HG02610 (cell line): ENCODE results near the gene TCF15.

Source experiments
- ATAC-seq: cut with Tn5 transposase; IDR thresholded peaks from one replicate; pipeline ENCODE4 v1.9.1; 2021; ENCODE audit warnings: mild to moderate bottlenecking, moderate library complexity; ENCODE audit not compliant: unreplicated experiment

TCF15 gene

DNA sequence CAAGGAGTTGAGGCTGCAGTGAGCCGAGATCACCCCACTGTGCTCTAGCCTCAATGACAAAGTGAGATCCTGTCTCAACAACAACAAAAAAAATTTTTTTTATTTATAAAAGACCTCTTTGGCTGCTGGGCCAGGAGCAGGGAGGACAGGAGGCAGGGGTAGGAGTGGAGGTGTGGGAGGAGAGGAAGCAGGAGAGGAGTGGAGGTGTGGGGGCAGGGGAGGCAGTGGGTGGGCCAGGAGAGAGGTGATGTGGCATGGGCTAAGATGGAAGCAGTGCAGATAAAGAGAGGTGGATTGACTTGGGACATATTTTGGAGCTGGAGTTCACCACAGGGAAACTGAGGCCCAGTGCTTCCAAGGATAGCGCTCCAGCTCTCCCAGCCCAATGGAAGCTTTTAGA is 53.1 kb downstream of the TCF15 start:
- no peak for ATAC-seq

DNA sequence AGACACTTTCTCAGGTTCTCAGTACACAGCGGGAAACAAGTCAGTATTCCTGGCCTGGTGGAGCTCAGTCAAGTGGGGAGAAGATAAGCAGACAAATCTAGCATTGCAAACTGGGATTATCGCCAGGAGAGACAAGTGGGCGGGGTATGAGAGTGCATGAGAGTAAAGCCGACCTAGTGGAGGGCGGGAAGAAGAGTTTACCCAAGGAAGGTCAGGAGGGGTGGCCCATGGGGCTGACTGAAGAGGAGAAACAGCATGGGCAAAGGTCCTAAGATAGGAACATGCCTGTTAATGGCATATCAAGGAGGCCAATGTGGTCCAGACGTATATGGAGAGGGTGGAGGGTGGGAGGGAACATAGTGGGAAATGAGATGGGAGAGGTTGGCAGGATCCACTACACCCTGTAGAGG is 54.1 kb downstream of the TCF15 start:
- ATAC-seq, result no peak
